BJ (cell line): ENCODE data around the gene GABRG2. TPM values are rescaled to one million over a fixed set of nuclear protein-coding genes. Genes with fewer than 3 reads are reported as not detected.

Source experiments
- CTCF ChIA-PET: fragments of 350-600 bp; formaldehyde crosslinking; extraction: SDS; loops from one replicate; lab custom pipeline; 2021; ENCODE audit warnings: antibody characterized with exemption, inconsistent platforms; lab: Yijun Ruan, JAX
- POLR2A ChIA-PET: fragments of 300-600 bp; sonication (Branson Sonifier 250); formaldehyde crosslinking; extraction: SDS; loops from one replicate; lab custom pipeline; 2021; ENCODE audit warnings: antibody characterized with exemption; lab: Charles Lee
- DNase-seq: peaks from one replicate; pipeline ENCODE4 v3.0.0-alpha.2; 2011; ENCODE audit warnings: low read depth
- H3K27me3 ChIP-seq: 2 replicates; pipeline ENCODE4 v1.6.0; 2011; ENCODE audit warnings: low read length; ENCODE audit not compliant: control insufficient read depth, insufficient read depth
- H3K36me3 ChIP-seq: 2 replicates; pipeline ENCODE4 v1.5.1; 2011; ENCODE audit warnings: low read length; ENCODE audit not compliant: control insufficient read depth, insufficient read depth
- H3K4me3 ChIP-seq: 2 replicates; pipeline ENCODE4 v1.5.1; 2011; ENCODE audit warnings: low read depth, mild to moderate bottlenecking, control low read depth, low read length
- polyA plus RNA-seq: library from polyadenylated mRNA; depleted of rRNA; stranded (reverse); fragments of >200 nt; gene quantifications from 2 replicates; pipeline ENCODE4 v1.2.3, GENCODE V29; 2011; rRNA removed
- TF ChIP-seq, protein P1 (sequence below): IDR thresholded peaks from 2 replicates; pipeline ENCODE4 v1.5.1; 2011; ENCODE audit warnings: low read depth, mild to moderate bottlenecking, control low read depth, inconsistent platforms, low read length, moderate library complexity; ENCODE audit not compliant: insufficient read depth

The GABRG2 gene
- polyA plus RNA-seq, 1 experiment, result not detected

DNA sequence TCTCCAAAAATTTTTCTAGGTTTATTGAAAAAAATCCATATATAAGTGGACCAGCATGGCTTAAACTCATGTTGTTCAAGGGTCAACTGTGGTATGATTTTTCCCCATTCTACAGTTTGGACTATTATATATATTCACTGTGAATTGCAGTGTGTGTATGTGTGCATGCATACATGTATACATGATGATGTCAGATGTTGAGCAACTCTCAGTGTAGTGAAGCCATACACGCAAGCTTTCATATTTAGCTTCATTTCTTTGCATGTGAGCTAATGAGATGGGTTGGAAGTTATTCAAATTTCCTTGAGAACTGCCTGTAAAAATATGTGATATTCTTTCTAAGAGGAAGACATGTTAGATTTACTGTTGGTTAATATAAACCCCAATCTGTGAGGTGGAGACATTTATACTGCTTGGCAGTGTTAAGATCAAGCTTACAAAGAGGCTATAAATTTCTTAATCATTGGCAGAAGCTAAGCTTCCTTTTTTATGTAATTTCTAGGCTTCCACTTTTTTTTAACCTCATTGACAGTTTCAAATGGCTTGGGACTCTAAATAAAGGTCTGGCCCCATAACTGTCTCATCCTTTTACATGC is 134.8 kb downstream of the GABRG2 start:
- Histone ChIP-seq H3K27me3 (no peaks in the 10 kb centered on the region), H3K36me3 (no peaks in the 10 kb centered on the region), H3K4me3 (no peak overlapping the region)
- ChIA-PET POLR2A (no interaction called here), CTCF (no interaction called here)
- DNase-seq, result no peak
- TF ChIP-seq, protein P1, sequence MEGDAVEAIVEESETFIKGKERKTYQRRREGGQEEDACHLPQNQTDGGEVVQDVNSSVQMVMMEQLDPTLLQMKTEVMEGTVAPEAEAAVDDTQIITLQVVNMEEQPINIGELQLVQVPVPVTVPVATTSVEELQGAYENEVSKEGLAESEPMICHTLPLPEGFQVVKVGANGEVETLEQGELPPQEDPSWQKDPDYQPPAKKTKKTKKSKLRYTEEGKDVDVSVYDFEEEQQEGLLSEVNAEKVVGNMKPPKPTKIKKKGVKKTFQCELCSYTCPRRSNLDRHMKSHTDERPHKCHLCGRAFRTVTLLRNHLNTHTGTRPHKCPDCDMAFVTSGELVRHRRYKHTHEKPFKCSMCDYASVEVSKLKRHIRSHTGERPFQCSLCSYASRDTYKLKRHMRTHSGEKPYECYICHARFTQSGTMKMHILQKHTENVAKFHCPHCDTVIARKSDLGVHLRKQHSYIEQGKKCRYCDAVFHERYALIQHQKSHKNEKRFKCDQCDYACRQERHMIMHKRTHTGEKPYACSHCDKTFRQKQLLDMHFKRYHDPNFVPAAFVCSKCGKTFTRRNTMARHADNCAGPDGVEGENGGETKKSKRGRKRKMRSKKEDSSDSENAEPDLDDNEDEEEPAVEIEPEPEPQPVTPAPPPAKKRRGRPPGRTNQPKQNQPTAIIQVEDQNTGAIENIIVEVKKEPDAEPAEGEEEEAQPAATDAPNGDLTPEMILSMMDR, result no peak

Other genes starting within 250 kb of the GABRG2 start
- not detected in 2 replicates for gene GABRA1, start 219.7 kb upstream of the GABRG2 start, polyA plus RNA-seq